HG03095 (cell line): ENCODE results near the gene NCKAP1.
"Not testable (repeated sequence)": the region's sequence is repeated elsewhere in the genome, so short reads cannot be mapped to it uniquely, and the experiment has no call there.

Source experiments
- ATAC-seq: cut with Tn5 transposase; IDR thresholded peaks from one replicate; pipeline ENCODE4 v1.9.1; 2021; ENCODE audit warnings: moderate library complexity; ENCODE audit not compliant: unreplicated experiment

Gene NCKAP1

GRCh38 chr2:183010112-183010511 lies 28.1 kb downstream of the NCKAP1 start:
- no peak for ATAC-seq

- no peak for ATAC-seq
Observed at GRCh38 chr2:183009249-183009899, 28.9 kb downstream of the NCKAP1 start.

DNA sequence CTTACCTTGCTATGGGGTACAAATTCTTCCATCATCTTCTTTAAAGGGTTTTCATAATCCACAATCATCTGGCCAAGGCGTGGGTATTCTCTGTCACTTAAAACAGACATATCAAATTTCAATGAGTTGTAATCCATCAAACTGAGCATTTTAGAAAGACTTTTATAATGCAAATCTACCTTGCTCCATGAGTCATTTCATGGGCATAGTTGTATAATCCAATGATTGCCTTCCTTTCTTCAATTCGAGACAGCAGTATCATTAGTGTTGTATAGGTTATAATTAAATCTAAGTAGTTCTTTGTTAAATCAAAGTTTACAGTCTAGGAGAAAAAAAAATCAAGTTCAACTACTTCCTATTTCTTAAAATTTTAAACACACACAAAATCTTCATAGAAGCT lies 36.3 kb downstream of the NCKAP1 start:
- ATAC-seq = no peak

DNA sequence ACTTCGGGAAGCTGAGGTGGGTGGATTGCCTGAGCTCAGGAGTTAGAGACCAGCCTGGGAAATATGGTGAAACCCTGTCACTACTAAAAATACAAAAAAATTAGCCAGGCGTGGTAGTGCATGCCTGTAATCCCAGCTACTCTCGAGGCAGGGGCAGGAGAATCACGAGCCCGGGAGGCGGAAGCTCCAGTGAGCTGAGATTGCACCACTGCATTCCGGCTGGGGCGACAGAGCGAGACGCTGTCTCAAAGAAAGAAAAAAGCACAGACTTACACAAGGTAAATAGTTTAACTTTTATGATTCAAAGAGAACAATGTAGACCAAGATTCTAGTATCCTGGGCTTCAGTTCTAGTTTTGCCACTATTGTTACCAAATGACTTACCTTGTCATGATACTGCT lies 37.4 kb downstream of the NCKAP1 start:
- ATAC-seq = no peak

DNA sequence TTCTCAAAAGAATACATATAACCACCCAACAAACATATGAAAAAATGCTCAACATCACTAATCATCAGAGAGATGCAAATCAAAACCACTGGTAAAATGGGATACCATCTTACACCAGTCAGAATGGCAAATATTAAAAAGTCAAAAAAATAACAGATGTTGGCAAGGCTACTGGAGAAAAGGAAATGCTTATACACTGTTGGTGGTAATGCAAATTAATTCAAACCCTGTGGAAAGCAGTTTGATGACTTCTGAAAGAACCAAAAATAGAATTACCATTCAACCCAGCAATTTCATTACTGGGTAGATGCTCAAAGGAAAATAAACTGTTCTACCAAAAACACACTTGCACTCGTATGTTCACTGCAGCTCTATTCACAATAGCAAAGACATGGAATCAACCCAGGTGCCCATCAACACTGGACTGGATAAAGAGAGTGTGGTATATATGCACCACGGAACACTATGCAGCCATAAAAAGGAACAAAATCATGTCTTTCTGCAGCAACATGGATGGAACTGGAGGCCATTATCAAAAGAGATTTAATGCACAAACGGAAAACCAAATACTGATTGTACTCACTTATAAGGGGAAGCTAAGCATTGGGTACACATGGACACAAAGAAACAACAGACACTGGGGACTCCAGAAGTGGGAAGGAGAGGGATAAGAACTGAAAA lies 38.8 kb downstream of the NCKAP1 start:
- no peak for ATAC-seq

DNA sequence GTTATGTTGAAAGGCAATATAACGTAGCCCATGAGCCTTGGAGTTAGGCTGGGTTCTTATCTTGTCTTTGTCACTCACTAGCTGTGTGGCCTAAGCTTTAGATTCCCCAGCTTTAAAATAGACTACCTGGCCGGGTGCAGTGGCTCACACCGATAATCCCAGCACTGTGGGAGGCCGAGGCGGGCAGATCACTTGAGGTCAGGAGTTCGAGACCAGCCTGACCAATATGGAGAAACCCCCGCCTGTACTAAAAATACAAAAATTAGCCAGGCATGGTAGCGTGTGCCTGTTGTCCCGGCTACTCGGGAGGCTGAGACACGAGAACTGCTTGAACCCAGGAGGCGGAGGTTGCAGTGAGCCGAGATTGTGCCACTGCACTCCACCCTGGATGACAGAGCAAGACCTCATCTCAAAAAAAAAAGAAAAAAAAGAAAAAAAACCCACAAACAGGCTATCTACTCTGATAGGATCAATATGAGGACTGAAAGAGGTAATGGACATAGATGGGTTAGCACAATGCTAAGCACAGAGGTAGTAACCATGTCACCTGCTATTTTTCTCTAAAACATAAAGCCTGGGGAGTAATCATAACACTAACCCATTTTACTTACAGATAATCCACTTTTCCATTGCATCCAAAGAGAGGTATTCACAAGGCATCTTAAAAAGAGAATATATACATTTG lies 43.9 kb downstream of the NCKAP1 start:
- ATAC-seq = no peak

DNA sequence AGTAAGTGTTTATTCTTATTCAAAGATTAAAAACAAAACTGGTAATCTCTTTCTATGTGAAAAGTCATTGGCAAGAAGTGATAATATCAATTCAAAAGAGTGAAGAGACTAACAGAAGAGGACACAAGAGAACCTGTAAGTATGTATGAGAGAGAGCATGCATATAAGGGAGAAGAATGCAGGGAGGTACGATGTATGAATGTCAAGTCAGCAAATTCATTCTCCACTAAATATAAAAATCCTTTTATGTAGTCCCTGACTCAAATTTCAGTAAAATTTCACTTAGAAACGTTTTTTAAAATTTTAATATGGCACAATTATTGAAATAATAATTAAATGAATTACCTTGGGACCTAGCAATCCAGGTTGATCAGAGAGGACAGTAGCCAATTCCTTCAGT lies 55.3 kb downstream of the NCKAP1 start:
- ATAC-seq = no peak

DNA sequence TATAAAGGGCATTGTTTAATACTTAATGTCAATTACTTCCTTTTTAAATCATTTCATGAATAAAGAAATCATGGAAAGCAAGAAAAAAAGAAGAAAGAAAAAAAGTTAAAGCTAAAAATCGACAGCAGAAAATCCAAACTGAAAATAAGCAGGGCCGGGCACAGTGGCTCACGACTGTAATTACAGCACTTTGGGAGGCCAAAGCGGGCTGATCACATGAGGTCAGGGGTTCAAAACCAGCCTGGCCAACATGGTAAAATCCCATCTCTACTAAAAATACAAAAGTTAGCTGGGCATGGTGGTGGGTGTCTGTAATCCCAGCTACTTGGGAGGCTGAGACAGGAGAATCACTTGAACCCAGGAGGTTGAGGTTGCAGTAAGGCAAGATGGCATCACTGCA lies 56.8 kb downstream of the NCKAP1 start:
- not testable (repeated sequence) for ATAC-seq

- no peak for ATAC-seq
Observed at GRCh38 chr2:182980652-182981051, 57.6 kb downstream of the NCKAP1 start.

- ATAC-seq = peak; percentile 75
Observed at GRCh38 chr2:182980115-182980514, 58.1 kb downstream of the NCKAP1 start.

DNA sequence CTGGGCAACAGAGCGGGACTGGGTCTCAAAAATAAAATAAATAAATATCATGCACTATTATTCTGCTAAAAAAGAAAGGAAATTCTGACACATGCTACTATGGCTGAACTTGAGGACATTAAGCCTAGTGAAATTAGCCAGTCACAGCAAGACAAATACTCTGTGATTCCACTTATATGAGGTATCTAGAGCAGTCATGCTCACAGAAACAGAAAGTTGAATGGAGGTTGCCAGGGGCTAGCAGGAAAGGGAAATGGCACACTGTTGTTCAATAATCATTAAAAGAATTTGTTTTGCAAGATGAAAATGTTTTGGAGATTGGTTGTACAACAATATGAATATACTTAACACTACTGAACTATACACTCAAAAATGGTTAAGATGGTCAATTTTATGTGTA lies 60.8 kb downstream of the NCKAP1 start:
- ATAC-seq = no peak

DNA sequence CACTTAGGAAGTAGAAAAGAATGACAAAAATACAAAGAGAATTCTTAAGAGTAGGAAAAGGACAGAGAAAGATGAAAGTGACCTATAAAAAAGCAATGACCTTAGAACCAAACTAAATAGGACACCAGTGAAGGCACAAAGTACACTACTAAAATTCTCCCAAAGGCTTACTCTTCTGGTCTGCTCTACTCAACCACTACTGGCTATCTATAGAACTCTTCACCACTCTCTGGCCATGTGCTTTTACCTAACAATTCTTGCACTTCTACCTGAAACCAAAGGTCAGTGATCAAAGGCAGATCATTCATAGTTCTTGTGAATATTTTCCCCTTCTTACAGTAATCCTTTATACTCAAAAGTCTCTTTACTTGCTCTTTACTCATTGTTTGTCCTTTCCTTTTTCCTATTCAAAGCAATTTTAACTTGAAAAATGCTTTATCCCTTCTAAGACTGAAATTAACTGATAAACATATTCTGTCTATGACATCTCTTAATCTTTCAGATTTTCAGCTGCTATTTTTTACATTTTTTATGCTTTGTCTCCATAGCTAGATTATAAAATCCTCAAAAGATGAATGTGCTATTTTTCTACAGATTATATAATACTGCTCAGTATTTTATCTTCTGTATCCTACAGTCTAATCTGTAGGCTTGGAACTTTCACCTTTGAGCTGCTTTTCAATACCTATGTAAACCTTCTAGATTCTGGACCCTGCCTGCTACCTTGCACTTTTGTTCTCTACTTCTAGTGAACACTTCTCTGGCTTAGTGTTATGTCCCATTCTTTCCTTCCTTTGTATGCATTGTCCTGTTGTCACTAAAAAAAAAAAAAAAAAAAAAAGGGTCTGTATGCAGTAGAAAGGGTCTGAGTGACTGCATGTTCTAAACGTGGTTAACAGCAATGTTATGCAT lies 64.6 kb downstream of the NCKAP1 start:
- ATAC-seq = no peak

- no peak for ATAC-seq
Observed at GRCh38 chr2:182972548-182972942, 65.7 kb downstream of the NCKAP1 start.

GRCh38 chr2:182971820-182972547 lies 66.3 kb downstream of the NCKAP1 start:
- ATAC-seq = no peak

DNA sequence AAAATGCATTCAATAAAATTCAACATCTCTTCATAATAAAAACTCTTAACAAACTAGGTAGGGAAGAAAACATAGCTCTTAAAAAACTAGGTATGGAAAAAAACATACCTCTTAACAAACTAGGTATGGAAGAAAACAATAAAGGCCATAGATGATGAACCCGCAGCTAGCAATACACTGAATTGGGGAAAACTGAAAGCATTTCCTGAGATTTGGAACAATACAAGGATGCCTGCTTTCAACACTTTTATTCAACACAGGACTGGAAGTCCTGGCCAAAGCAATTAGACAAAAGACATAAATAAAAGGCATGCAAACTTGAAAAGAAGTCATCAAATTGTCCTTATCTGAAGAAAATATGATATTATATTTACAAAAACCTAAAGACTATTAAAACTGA lies 67.8 kb downstream of the NCKAP1 start:
- no peak for ATAC-seq

DNA sequence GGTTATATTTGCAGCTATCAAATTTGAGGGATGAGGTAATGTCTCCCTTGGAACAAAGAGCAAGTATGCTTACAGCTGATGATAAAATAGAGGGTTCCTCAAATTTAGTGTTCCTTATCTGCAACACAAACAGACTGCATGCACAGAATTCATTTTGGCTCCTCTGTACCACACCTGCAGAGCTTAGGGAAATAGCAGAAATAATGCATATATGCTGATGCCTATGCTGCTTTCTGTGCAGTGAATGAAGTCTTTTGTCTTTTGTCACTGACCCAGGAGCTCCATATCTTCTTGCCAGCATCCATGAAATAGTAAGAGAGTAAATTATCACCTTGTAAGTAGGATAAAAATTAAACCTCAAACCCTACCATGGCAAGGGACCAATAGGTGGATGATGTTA lies 69.8 kb downstream of the NCKAP1 start:
- no peak for ATAC-seq

DNA sequence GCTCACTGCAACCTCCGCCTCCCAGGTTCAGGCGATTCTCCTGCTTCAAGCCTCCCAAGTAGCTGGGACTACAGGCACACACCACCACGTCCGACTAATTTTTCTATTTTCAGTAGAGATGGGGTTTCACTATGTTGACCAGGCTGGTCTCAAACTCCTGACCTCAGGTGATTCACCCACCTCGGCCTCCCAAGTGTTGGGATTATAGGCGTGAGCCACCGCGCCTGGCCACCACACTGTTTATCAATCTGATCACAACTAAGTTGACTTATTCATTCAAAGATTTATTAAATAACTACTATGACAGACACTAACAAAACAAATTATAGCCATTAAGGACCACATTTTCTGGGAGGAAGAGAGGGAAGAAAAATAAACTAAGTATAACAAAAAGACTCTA lies 71.9 kb downstream of the NCKAP1 start:
- ATAC-seq = not testable (repeated sequence)

GRCh38 chr2:182962641-182963040 lies 75.6 kb downstream of the NCKAP1 start:
- no peak for ATAC-seq

DNA sequence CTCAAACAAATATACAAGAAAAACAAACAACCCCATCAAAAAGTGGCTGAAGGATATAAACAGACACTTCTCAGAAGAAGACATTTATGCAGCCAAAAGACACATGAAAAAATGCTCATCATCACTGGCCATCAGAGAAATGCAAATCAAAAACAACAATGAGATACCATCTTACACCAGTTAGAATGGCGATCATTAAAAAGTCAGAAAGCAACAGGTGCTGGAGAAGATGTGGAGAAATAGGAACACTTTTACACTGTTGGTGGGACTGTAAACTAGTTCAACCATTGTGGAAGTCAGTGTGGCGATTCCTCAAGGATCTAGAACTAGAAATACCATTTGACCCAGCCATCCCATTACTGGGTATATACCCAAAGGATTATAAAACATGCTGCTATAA lies 77.4 kb downstream of the NCKAP1 start:
- ATAC-seq = not testable (repeated sequence)

DNA sequence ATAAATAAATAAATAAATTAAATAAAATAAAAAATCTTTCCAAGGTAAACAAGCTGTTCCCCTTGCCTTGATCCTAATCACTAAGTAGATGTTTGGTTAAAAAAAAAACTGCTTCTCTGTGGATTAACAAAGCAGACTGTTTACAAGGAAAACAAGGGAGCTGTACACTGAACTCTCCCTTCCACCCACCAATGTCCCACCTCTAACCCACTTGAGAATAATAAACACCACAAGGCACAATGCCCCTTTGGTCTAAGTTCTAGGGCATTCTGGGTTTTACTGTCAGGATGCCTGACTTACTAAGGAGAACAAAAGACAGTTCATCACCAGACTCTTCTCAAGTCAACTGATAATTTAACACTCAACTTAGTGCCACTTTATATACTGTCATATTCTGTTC lies 83.5 kb downstream of the NCKAP1 start:
- ATAC-seq = no peak
